Loucy (cell line): ENCODE measurements around the gene ENTR1.

Source experiments
- H2AFZ ChIP-seq: fragments of 200-600 bp; sonication (generic); 2 replicates; pipeline ENCODE4 v1.6.0; 2016; ENCODE audit warnings: antibody characterized with exemption, mild to moderate bottlenecking, low read length, moderate library complexity
- H3F3A ChIP-seq: fragments of 200-600 bp; 2 replicates; pipeline ENCODE4 v1.6.0; 2016; ENCODE audit warnings: antibody characterized with exemption, low read depth, mild to moderate bottlenecking
- H3K27me3 ChIP-seq: fragments of 200-600 bp; sonication (generic); 2 replicates; pipeline ENCODE4 v1.6.1; 2014; ENCODE audit warnings: low read length, mild to moderate bottlenecking; ENCODE audit not compliant: insufficient read depth, poor library complexity, severe bottlenecking
- H3K36me3 ChIP-seq: fragments of 200-600 bp; sonication (generic); 2 replicates; pipeline ENCODE4 v1.6.1; 2016; ENCODE audit warnings: low read length; ENCODE audit not compliant: insufficient read depth
- H3K4me1 ChIP-seq: fragments of 200-600 bp; sonication (generic); 2 replicates; pipeline ENCODE4 v1.5.1; 2014; ENCODE audit warnings: low read length, mild to moderate bottlenecking; ENCODE audit not compliant: insufficient read depth, poor library complexity, severe bottlenecking
- H3K4me2 ChIP-seq: fragments of 200-600 bp; sonication (generic); 2 replicates; pipeline ENCODE4 v1.6.0; 2014; ENCODE audit warnings: antibody characterized with exemption, low read length, low read depth, mild to moderate bottlenecking; ENCODE audit not compliant: poor library complexity, severe bottlenecking
- H3K4me3 ChIP-seq: fragments of 200-600 bp; sonication (generic); 2 replicates; pipeline ENCODE4 v1.5.1; 2014; ENCODE audit warnings: low read length, mild to moderate bottlenecking, mixed read lengths; ENCODE audit not compliant: poor library complexity, severe bottlenecking
- H3K79me2 ChIP-seq: fragments of 200-600 bp; sonication (generic); 2 replicates; pipeline ENCODE4 v1.6.1; 2014; ENCODE audit warnings: low read length; ENCODE audit not compliant: insufficient read depth
- H3K9ac ChIP-seq: fragments of 200-600 bp; sonication (generic); 2 replicates; pipeline ENCODE4 v1.6.0; 2014; ENCODE audit warnings: mild to moderate bottlenecking, low read depth, low read length, moderate library complexity; ENCODE audit not compliant: poor library complexity, severe bottlenecking
- H3K9me2 ChIP-seq: fragments of 200-600 bp; sonication (generic); replicated peaks from 2 replicates; pipeline ENCODE4 v1.6.1; 2016; ENCODE audit warnings: low read depth, low read length, mixed read lengths
- H3K9me3 ChIP-seq: fragments of 200-600 bp; sonication (generic); 2 replicates; pipeline ENCODE4 v1.6.1; 2014; ENCODE audit warnings: mild to moderate bottlenecking, antibody characterized with exemption, low read length, low read depth; ENCODE audit not compliant: insufficient read depth
- H4K20me1 ChIP-seq: fragments of 200-600 bp; sonication (generic); 2 replicates; pipeline ENCODE4 v1.6.0; 2014; ENCODE audit warnings: antibody characterized with exemption, low read length, mild to moderate bottlenecking; ENCODE audit not compliant: insufficient read depth, poor library complexity, severe bottlenecking
- EZH2phosphoT487 ChIP-seq: fragments of 200-600 bp; IDR thresholded peaks from 2 replicates; pipeline ENCODE4 v1.6.1; 2018; ENCODE audit warnings: antibody characterized with exemption, mild to moderate bottlenecking, moderate library complexity, borderline replicate concordance
- TF ChIP-seq, protein P1 (sequence below): fragments of 200-600 bp; sonication (generic); conservative IDR thresholded peaks from 2 replicates; pipeline ENCODE4 v1.5.1; 2014; ENCODE audit warnings: mild to moderate bottlenecking, antibody characterized with exemption, low read length

ENTR1 gene

DNA sequence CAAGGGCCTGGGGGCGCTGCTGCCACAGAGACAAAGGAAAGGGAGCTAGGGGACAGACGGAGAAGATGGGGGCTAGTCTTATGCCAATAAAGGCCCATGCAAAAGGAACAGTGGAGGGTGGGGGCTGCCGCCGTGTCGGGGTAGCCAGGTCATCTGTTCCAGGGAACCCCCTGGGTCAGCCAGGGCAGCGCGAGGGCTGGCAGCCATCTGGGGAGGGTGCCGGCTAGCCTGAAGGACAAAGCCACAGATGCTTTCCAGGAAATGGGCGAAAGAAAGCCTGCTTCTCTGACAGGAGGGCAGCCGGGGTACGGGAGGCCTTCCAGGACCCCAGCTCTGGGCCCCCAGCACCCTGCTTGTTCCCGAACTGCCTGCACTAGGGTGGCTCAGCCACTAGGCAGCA, 35.3 kb downstream of the ENTR1 start:
- no peaks in the 10 kb centered on the region for H4K20me1 ChIP-seq
- no peaks in the 10 kb centered on the region for H3K27me3 ChIP-seq
- no peaks in the 10 kb centered on the region for H3F3A ChIP-seq
- H3K9ac ChIP-seq = no peak overlapping the region
- no peaks in the 10 kb centered on the region for H3K9me2 ChIP-seq
- no peaks in the 10 kb centered on the region for H3K79me2 ChIP-seq
- H3K4me2 ChIP-seq = no peak overlapping the region
- H3K9me3 ChIP-seq = no peaks in the 10 kb centered on the region
- no peaks in the 10 kb centered on the region for H3K4me1 ChIP-seq
- no peak overlapping the region for H3K4me3 ChIP-seq
- no peak for TF ChIP-seq EZH2phosphoT487
- TF ChIP-seq, protein P1, sequence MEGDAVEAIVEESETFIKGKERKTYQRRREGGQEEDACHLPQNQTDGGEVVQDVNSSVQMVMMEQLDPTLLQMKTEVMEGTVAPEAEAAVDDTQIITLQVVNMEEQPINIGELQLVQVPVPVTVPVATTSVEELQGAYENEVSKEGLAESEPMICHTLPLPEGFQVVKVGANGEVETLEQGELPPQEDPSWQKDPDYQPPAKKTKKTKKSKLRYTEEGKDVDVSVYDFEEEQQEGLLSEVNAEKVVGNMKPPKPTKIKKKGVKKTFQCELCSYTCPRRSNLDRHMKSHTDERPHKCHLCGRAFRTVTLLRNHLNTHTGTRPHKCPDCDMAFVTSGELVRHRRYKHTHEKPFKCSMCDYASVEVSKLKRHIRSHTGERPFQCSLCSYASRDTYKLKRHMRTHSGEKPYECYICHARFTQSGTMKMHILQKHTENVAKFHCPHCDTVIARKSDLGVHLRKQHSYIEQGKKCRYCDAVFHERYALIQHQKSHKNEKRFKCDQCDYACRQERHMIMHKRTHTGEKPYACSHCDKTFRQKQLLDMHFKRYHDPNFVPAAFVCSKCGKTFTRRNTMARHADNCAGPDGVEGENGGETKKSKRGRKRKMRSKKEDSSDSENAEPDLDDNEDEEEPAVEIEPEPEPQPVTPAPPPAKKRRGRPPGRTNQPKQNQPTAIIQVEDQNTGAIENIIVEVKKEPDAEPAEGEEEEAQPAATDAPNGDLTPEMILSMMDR = no peak
- H3K36me3 ChIP-seq = no peaks in the 10 kb centered on the region
- no peak overlapping the region for H2AFZ ChIP-seq

GRCh38 chr9:136374183-136374575, 36.2 kb downstream of the ENTR1 start:
- no peaks in the 10 kb centered on the region for H3K27me3 ChIP-seq
- no peak overlapping the region for H3K4me3 ChIP-seq
- H3K9me2 ChIP-seq = no peaks in the 10 kb centered on the region
- no peaks in the 10 kb centered on the region for H4K20me1 ChIP-seq
- H3K36me3 ChIP-seq = no peaks in the 10 kb centered on the region
- no peak overlapping the region for H3K9ac ChIP-seq
- no peaks in the 10 kb centered on the region for H3K79me2 ChIP-seq
- TF ChIP-seq, protein P1 = no peak
- no peak for TF ChIP-seq EZH2phosphoT487
- H3K4me2 ChIP-seq = no peak overlapping the region
- H2AFZ ChIP-seq = no peak overlapping the region
- no peaks in the 10 kb centered on the region for H3K9me3 ChIP-seq
- H3K4me1 ChIP-seq = no peaks in the 10 kb centered on the region
- no peaks in the 10 kb centered on the region for H3F3A ChIP-seq

DNA sequence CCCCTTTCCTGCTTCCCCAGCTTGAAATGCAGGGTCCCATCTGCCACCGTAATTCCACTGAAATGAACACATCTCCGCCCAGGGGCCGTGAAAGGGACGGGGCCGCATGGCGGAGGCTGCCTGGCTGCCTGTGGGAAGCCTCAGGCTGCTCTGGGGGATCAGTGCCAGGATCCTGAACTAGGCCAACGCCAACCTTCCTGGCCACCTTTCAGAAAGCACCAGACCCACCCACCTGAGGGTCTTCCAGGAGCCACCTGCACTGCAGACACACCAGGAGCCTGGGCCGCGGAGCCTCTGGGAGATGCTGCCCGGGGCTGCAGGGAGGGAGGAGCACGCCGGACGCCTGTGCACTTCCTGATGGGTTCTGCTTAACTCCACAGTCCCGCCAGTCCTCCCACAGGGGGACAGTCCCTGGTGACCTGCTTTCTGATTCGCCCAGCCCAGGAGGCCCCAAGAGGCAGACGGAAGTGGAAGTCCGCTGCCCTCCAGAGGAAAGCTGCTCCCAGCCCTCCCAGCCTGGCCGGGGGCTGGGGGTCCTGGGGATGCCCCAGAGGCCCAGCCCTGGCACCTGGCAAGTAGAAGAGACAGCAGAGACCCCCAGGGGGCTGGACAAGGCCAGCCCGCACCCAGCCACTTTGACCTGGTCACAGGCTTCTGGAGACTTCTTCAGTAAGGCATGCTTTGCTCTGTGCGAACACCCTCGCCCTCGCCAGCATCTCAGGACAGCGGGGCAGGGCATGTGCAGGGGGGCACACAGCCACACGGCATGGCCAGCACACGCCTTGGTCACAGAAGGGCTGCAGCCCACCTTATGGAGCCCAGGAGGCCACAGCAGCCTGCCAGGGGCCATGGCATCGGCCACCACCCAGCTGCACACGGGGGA, 36.9 kb downstream of the ENTR1 start, which contains the start of gene CARD9:
Gene CARD9, minus strand, starts transcription at position 370 of the 883 bp plus-strand sequence. CDS start 1,591 bp downstream, outside the sequence.
- Histone ChIP-seq H3F3A (no peaks in the 10 kb centered on the region), H3K9ac (no peak within 1 kb of the TSS), H3K4me2 (no peak within 1 kb of the TSS), H3K9me3 (no peaks in the 10 kb centered on the region), H3K79me2 (no peaks in the 10 kb centered on the region), H3K4me3 (no peak within 1 kb of the TSS), H3K4me1 (no peaks in the 10 kb centered on the region), H3K9me2 (no peaks in the 10 kb centered on the region), H3K27me3 (no peaks in the 10 kb centered on the region), H3K36me3 (no peaks in the 10 kb centered on the region), H2AFZ (no peak within 1 kb of the TSS), H4K20me1 (no peaks in the 10 kb centered on the region)
- TF ChIP-seq EZH2phosphoT487 = no peak
- TF ChIP-seq, protein P1 = no peak
